Astrocyte of the spinal cord (primary cell): ENCODE results near the gene C17orf100.

Source experiments
- DNase-seq: peaks from one replicate; pipeline ENCODE4 v3.0.0; 2011; ENCODE audit warnings: low read depth, low spot score
- H3K4me3 ChIP-seq: 2 replicates; pipeline ENCODE4 v1.5.1; 2011; ENCODE audit warnings: low read depth, mild to moderate bottlenecking, low read length, moderate library complexity
- in situ Hi-C: cut with HindIII; loops from 2 replicates; pipeline ENCODE4 v1.10.0; 2017; ENCODE audit warnings: low sequenced_read_pairs
- TF ChIP-seq, protein P1 (sequence below): IDR thresholded peaks from 2 replicates; pipeline ENCODE4 v1.5.1; 2012; ENCODE audit warnings: low read depth, mild to moderate bottlenecking, low read length, inconsistent platforms

C17orf100 gene

DNA sequence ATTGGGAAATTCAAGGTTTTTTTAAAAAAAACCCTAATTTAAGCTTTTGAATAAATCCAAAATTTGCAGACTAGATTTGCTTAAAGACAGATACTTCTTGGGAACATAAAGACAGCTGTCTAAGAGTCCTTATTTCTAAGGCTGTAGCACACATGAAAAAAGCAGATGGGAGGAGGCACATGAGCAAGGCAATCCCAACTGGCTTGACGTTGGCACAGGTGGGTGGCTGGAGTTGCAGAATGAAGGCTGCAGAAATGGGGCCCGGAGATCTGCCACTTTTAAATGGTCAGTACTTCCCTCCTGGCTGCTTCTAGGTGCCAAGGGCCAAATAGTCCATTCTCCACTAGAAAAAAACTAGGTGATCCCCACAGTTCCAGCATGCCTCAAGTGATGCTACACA is 15.5 kb upstream of the C17orf100 start:
- in situ Hi-C loops = no loop called here
- DNase-seq = no peak
- H3K4me3 ChIP-seq = no peak overlapping the region
- TF ChIP-seq, protein P1, sequence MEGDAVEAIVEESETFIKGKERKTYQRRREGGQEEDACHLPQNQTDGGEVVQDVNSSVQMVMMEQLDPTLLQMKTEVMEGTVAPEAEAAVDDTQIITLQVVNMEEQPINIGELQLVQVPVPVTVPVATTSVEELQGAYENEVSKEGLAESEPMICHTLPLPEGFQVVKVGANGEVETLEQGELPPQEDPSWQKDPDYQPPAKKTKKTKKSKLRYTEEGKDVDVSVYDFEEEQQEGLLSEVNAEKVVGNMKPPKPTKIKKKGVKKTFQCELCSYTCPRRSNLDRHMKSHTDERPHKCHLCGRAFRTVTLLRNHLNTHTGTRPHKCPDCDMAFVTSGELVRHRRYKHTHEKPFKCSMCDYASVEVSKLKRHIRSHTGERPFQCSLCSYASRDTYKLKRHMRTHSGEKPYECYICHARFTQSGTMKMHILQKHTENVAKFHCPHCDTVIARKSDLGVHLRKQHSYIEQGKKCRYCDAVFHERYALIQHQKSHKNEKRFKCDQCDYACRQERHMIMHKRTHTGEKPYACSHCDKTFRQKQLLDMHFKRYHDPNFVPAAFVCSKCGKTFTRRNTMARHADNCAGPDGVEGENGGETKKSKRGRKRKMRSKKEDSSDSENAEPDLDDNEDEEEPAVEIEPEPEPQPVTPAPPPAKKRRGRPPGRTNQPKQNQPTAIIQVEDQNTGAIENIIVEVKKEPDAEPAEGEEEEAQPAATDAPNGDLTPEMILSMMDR = no peak

DNA sequence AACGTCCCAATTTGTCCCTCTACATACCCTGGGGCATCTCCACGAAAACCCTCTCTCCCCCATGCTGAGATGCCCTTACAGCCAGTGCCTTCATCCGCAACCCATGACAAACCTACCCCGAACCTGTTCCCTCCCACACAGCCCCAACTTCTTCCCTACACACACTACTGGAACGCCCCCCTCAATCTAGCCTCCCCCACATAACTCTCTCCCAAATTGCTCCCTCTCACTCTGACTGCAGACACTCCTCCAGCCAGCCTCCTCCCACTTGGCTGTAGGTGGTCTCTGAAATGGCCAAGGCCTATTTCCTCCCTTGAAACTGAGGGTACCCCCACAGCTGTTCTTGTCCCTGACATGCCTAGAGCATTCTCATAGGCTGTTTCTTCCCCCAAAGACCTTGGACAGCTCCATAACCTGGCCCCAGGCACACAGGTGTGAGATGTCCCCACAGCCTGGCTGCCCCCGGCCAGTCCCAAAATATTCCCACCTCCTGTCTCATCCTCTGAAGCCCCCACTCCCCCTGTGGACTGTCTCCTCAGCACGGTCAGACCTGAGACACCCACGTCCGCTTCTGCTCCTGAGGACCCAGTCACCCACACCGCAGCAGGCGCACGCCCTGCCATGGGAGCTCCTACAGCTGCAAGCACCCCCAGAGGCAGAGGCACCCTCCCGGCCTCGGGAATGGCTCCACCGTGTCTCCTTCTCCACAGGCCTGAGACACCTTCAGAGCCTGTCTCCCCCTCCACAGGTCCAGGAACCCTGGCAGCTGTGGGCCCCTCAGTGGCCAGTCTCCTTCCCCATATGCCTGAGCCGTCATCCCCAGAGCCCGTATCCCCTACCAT is 14.7 kb upstream of the C17orf100 start:
- TF ChIP-seq, protein P1 = no peak
- no peak for DNase-seq
- in situ Hi-C loops = no loop called here
- H3K4me3 ChIP-seq = no peak overlapping the region

DNA sequence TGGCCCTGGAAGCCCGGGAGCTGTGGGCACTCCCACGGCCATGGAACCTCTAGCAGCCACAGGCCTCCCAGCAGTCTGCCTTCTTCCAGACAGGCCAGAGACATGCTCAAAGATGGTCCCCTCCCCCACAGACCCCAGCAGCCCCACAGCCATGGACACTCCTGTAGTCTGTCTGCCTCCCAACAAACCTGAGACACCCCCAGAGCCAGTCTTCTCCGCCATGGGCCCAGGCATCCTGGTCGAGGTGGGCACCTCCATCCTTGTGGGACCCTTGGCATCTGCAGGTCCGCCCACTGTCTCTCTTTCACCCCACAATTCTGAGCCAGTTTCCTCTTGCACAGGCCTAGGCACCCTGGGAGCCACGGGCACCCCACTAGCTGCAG is 14.1 kb upstream of the C17orf100 start:
- no peak for DNase-seq
- TF ChIP-seq, protein P1 = no peak
- in situ Hi-C loops = no loop called here
- H3K4me3 ChIP-seq = no peak overlapping the region

DNA sequence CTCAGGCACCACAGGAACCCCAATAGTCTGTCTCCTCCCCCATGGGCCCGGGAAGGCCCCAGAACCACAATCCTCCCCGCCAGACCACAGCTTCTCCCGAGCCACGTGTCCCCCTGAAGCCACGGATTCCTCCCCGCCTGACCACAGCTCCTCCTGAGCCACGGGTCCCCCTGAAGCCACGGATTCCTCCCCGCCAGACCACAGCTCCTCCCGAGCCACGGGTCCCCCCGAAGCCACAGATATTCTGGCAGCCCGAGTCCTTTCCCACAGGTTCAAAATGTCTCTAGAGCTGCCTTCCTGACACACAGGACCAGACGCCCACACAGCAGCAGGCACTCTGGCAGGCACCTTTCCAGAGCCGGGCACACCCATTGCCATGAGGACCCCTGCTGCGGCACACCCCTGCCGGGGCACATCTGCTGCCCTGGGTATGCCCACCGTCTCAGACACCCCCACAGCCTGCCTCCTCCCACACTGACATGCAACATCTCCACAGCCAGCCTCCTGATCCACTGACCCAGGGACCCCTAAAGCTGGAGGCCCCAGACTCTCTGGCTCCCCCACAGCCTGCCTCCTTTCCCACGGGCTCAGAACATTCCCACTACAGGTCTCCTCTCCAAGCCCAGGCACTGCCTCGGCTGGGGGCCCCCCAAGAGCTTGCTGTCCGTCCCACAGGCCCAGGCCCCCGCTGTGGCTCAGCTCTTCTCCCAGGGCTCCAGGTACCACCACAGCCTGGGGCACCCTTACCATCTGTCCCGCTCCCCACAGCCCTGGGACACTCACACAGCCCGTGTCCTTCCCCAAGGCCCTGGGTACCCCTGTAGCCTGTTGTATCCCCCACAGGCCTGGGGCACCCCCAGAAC is 13.3 kb upstream of the C17orf100 start:
- H3K4me3 ChIP-seq = no peak overlapping the region
- in situ Hi-C loops = no loop called here
- TF ChIP-seq, protein P1 = no peak
- DNase-seq = no peak

DNA sequence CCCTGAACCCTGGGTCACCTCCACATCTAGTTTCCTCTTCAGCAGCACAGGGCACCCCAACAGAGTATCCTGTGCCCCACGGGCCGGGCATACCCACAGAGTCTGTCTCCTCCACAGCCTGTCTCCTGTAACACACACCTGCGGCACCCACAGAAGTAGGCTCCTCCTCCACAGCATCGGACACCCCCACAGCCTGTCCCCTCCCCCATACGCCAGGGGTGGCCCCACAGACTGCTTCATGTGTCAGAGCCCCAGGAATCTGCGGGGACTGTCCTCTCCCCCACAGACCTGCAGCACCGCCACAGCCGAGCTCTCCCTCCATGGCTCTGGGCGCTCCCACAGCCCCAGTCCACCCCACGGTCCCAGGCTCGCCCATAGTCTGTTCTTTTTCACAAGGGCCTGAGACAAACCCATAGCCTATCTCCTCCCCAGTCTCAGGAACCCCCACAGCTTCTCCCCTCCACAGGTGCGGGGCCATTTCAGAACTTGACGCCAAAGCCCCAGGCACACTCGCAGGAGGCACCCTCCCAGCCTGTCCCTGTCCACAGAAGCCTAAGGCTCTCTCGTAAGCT is 12.5 kb upstream of the C17orf100 start:
- TF ChIP-seq, protein P1 = no peak
- in situ Hi-C loops = no loop called here
- H3K4me3 ChIP-seq = peak overlapping the region; percentile 90
- DNase-seq = no peak

DNA sequence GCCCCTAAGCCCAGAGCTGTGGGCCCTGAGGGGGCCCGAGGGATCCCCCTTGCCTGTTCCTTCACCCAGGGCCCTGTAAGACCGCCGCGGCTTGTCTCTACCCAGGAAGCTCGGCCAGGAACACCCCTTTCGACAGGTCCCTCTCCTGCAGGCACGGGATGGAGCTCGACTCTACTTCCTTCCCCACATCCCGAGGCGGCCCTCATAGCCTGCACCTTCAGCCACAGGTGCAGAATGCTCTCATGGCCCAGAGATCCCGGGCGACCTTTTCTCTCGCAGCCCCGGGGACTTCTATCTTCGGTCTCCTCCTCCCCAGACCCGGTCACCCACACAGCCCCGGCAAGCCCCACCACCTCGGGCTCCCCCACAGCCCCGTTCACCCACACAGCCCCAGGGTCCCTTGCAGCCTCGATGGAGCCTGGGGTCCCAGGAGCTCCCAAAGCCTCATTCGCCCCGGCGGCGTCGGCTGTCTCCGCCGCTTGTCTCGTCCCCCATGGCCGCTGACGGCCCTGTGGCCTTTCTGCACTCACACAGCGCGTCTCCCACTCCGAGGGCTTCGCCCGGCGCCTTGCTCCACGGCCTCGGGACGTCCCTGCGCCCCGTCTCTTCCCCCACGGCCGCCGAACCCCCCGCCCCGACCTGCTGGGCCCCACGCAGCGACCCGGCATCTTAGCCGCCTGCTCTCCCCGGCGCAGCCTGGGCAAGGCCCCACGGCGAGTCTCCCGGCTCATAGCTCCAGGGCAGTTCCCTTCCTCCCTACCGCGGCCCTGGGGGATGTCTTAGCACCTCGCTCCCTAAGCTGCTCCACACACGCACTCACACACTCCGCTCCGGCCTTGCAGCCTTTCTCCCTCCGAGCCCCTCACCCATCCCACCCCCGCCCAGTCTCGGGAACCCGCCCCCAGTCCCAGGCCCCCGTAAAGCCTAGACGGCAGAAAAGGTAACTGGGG is 11.7 kb upstream of the C17orf100 start:
- TF ChIP-seq, protein P1 = no peak
- in situ Hi-C loops = no loop called here
- DNase-seq = peak; percentile 9

More for the DNA sequence above, 11.7 kb upstream of the C17orf100 start:
- H3K4me3 ChIP-seq = peak overlapping the region; percentile 90
